Bronchial epithelial cell (primary cell): ENCODE results near the gene LCTL. TPM values are rescaled to one million over a fixed set of nuclear protein-coding genes. Genes with fewer than 3 reads are reported as not detected.
A peak's percentile ranks its signal among the peaks of the same experiment; 100 is the strongest.
"Not testable (repeated sequence)": the region's sequence is repeated elsewhere in the genome, so short reads cannot be mapped to it uniquely, and the experiment has no call there.

Experiments
- DNase-seq: peaks from one replicate; pipeline ENCODE4 v3.0.0-alpha.2; 2010; ENCODE audit warnings: low read depth
- FAIRE-seq: peaks from 2 replicates; lab custom pipeline; 2011; peaks lifted over from hg19 to GRCh38; lab: Jason Lieb, UNC
- H3K27me3 ChIP-seq: 2 replicates; pipeline ENCODE4 v1.5.1; 2011; ENCODE audit warnings: low read length; ENCODE audit not compliant: control insufficient read depth, insufficient read depth
- H3K36me3 ChIP-seq: 2 replicates; pipeline ENCODE4 v1.5.1; 2011; ENCODE audit warnings: low read length; ENCODE audit not compliant: control insufficient read depth, insufficient read depth
- H3K4me3 ChIP-seq: 2 replicates; pipeline ENCODE4 v1.5.1; 2011; ENCODE audit warnings: mild to moderate bottlenecking, low read depth, low read length, control low read depth
- total RNA-seq: library from RNA; depleted of rRNA; stranded (reverse); fragments of >200 nt; gene quantifications from 2 replicates; pipeline ENCODE4 v1.2.1, GENCODE V29; 2014
- TF ChIP-seq, protein P1 (sequence below): IDR thresholded peaks from 2 replicates; pipeline ENCODE4 v1.5.1; 2011; ENCODE audit warnings: mild to moderate bottlenecking, moderate library complexity, low read length, control low read depth, inconsistent platforms; ENCODE audit not compliant: insufficient read depth, severe bottlenecking

The LCTL gene
- total RNA-seq, 1 donor from 2014 or later = 0.26 TPM

DNA sequence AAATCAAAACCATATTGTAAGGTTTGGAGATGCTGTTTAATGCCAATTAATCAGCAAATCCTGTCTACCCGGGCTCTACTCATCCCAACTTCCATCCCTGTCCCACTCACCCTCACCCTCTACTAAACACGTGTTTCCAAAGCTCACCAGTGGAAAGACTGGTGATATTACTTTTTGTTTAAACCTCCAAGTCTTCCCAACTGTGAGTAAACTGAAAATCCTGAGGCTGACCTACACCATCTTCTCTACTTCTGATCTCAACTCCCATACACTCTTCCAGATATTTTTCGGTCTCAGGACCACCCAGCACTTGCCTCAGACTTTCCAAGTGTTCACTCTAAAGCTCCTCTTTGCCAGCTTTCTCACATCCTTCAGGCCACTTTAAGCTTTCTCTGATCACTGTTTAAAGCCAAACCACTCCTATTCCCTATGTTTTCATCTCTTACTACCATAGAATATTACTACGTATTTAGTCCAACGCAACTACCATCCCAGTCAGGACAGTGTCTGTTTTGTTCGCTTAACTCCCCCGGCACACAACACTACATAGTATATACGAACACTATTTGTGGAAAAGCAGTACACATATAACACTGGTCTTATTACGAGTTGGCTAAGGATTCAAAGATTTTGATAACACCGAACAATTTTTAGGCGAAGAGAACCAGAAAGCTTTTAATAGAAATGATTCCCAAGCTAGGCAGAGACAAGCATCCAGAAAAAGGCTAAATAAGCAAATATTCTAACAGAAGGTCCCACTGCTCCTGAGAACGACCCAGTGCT is 61.8 kb downstream of the LCTL start:
- H3K27me3 ChIP-seq = no peaks in the 10 kb centered on the region
- peak overlapping the region; percentile 100 for H3K4me3 ChIP-seq
- DNase-seq = no peak
- FAIRE-seq = no peak
- peaks cover 11% of the 10 kb centered on the region for H3K36me3 ChIP-seq
- TF ChIP-seq, protein P1, sequence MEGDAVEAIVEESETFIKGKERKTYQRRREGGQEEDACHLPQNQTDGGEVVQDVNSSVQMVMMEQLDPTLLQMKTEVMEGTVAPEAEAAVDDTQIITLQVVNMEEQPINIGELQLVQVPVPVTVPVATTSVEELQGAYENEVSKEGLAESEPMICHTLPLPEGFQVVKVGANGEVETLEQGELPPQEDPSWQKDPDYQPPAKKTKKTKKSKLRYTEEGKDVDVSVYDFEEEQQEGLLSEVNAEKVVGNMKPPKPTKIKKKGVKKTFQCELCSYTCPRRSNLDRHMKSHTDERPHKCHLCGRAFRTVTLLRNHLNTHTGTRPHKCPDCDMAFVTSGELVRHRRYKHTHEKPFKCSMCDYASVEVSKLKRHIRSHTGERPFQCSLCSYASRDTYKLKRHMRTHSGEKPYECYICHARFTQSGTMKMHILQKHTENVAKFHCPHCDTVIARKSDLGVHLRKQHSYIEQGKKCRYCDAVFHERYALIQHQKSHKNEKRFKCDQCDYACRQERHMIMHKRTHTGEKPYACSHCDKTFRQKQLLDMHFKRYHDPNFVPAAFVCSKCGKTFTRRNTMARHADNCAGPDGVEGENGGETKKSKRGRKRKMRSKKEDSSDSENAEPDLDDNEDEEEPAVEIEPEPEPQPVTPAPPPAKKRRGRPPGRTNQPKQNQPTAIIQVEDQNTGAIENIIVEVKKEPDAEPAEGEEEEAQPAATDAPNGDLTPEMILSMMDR = no peak

DNA sequence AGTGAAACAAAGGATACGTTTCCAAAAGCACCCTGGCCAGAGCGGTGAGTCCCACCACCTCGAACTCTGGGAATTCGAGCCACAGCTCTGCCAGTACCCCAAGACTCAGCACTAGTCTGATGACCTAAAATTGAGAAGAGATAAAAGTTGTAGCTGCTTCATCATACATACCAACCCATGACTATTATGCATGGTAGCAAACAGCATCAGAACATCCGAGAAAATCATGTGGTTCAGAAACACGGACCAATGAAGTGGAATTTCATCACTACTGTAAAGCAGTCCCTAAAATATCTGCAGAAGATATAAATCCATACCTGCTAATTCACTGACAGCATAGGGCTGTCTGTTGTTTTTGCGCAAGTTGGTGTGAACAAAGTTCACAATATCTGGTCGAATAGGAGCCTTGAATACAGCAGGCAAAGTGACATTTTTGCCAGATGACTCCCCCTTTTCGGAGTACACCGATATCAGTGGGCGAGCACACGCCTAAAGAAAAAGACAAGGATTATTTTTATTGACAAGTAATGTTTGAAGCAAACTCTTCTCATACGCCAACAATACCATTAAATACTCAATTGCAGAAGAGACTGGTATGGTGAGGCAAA is 62.7 kb downstream of the LCTL start:
- not testable (repeated sequence) for DNase-seq, FAIRE-seq, H3K27me3 ChIP-seq
- peaks cover 11% of the 10 kb centered on the region for H3K36me3 ChIP-seq
- H3K4me3 ChIP-seq = peak overlapping the region; percentile 100

DNA sequence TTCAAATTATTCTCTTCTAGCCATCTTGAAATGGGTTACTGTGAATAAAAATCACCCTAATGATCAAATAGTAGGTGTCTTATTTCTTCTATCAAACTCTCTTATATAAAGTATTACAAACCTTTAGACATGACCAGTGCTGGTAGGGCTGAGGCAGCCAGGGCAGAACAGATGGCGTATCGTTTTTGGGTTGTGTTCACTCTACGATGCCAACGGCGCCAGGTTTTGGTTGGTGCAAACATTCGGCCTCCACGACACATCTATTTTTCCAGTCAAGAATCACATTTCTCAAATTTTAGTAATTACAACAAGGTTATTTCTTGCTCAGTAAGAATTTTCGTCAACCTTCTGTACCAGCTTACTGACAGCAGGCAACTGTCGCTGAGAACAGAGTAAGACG is 63.3 kb downstream of the LCTL start:
- TF ChIP-seq, protein P1 = no peak
- DNase-seq = no peak
- Histone ChIP-seq H3K36me3 (peaks cover 11% of the 10 kb centered on the region), H3K27me3 (no peaks in the 10 kb centered on the region), H3K4me3 (no peak overlapping the region)
- no peak for FAIRE-seq

DNA sequence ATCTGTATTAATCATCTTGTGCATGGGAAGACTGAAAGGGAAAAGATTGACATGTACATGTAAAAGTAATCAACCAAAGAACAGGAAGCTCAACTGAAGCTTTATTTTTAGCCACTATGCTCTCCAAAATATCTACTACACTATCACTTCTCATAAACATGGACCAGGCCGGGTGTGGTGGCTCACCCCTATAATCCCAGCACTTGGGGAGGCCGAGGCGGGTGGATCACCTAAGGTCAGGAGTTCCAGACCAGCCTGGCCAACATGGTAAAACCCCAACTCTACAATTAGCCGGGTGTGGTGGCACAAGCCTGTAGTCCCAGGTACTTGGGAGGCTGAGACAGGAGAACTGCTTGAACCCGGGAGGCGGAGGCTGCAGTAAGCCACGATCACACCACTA is 65.5 kb downstream of the LCTL start:
- FAIRE-seq = not testable (repeated sequence)

DNA sequence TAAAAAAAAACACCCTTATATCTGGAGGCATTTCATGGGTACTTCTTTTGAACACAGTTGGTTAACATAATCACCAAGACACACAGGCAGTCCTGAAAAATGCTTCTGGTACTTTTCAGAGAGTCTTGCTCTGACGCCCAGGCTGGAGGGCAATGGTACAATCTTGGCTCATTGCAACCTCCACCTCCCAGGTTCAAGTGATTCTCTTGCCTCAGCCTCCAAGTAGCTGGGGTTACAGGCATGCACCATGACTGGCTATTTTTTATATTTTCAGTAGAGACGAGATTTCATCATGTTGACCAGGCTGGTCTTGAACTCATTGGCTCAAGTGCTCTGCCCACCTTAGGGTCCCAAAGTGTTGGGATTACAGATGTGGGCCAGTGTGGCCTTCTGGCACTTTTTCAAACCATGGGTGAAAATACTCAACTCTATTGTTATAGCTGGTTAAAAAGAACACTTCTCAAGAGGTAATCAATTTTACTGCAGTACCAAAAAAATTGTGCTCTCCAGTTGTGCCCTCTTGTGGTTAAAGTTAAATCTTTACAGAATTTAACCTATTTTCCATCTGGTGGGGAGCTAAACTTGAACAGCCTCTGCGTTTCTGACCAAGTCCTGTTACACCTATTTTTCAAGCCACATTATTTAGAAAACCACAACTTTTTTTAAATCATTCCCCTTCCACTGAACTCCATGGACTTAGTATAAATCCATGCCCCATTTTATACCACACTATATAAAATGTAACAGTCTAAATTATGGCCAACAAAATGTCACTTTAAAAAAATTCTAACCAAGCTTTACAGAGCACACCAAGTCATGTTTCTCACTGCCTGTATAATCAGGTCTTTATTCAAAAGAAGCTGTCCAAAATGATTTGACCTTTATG is 67.1 kb downstream of the LCTL start:
- peaks cover 15% of the 10 kb centered on the region for H3K36me3 ChIP-seq

More for the DNA sequence above, 65.5 kb downstream of the LCTL start:
- H3K36me3 ChIP-seq = peaks cover 13% of the 10 kb centered on the region
- not testable (repeated sequence) for H3K4me3 ChIP-seq, DNase-seq, H3K27me3 ChIP-seq

More for the DNA sequence above, 67.1 kb downstream of the LCTL start:
- Histone ChIP-seq H3K27me3 (no peaks in the 10 kb centered on the region), H3K4me3 (no peak overlapping the region)
- DNase-seq (peak; percentile 34), FAIRE-seq (no peak)
- TF ChIP-seq, protein P1 = peak; percentile 17

Other genes starting within 250 kb of the LCTL start
- gene TIPIN, start 209.3 kb downstream of the LCTL start, total RNA-seq = 10.5 and 17.8 TPM in 2 replicates
- 57.7 and 70.0 TPM in 2 replicates for gene MAP2K1, start 179.1 kb downstream of the LCTL start, total RNA-seq
- 43.3 and 43.7 TPM in 2 replicates for gene SNAPC5, start 68.2 kb downstream of the LCTL start, total RNA-seq
- gene RPL4, start 61.1 kb downstream of the LCTL start, total RNA-seq = 2,077 and 4,509 TPM in 2 replicates
- gene ZWILCH, start 60.7 kb downstream of the LCTL start, total RNA-seq = 6.1 and 8.2 TPM in 2 replicates
- gene SMAD6, start 136.2 kb upstream of the LCTL start, total RNA-seq = 0.79 TPM in 1 of 2 replicates, not detected in the other